Small intestine (tissue), 7 donors: Measurements from ENCODE around the gene ADAMTS3. TPM values are rescaled to one million over a fixed set of nuclear protein-coding genes. Genes with fewer than 3 reads are reported as not detected.

Experiments
- DNase-seq, 2 donors: peaks; one replicate each; pipeline versions ENCODE4 v3.0.0 to v3.0.0-alpha.2; 2013
- FAIRE-seq: peaks from 2 replicates; lab custom pipeline; 2012; peaks lifted over from hg19 to GRCh38; lab: Jason Lieb, UNC
- H3K27ac ChIP-seq, 3 donors: one replicate each; pipeline ENCODE4 v1.5.1; 2013; ENCODE audit warnings: low read length in 2 of 3, mild to moderate bottlenecking in 2 of 3, control low read depth in 1 of 3, inconsistent platforms in 1 of 3, low read depth in 1 of 3, moderate library complexity in 1 of 3
- H3K27me3 ChIP-seq, 3 donors: one replicate each; pipeline ENCODE4 v1.6.1; 2013; ENCODE audit warnings: low read length in 3 of 3, inconsistent platforms in 1 of 3; ENCODE audit not compliant: control insufficient read depth in 3 of 3, insufficient read depth in 3 of 3
- H3K36me3 ChIP-seq, 3 donors: one replicate each; pipeline ENCODE4 v1.6.1; 2013; ENCODE audit warnings: low read length in 3 of 3, inconsistent platforms in 1 of 3, low read depth in 1 of 3, mild to moderate bottlenecking in 1 of 3, moderate library complexity in 1 of 3; ENCODE audit not compliant: control insufficient read depth in 3 of 3, insufficient read depth in 2 of 3
- H3K4me1 ChIP-seq, 3 donors: one replicate each; pipeline ENCODE4 v1.6.1; 2013; ENCODE audit warnings: low read length in 2 of 3, inconsistent platforms in 1 of 3, low read depth in 1 of 3, mild to moderate bottlenecking in 1 of 3, moderate library complexity in 1 of 3; ENCODE audit not compliant: control insufficient read depth in 3 of 3, insufficient read depth in 2 of 3
- H3K4me3 ChIP-seq, 3 donors: one replicate each; pipeline ENCODE4 v1.5.1; 2013; ENCODE audit warnings: low read length in 3 of 3, control low read depth in 1 of 3, inconsistent platforms in 1 of 3, low read depth in 1 of 3, mild to moderate bottlenecking in 1 of 3, moderate library complexity in 1 of 3
- H3K9me3 ChIP-seq, 2 donors: one replicate each; pipeline ENCODE4 v1.6.1; 2013; ENCODE audit warnings: low read depth in 1 of 2, low read length in 1 of 2; ENCODE audit not compliant: control insufficient read depth in 2 of 2, insufficient read depth in 1 of 2
- WGBS, 3 donors: extraction: QIAGEN DNeasy Blood & Tissue Kit; methylation state at CpG; one replicate each; pipeline ENCODE4 v1.1.7; 2013; 5-methylcytosine and 5-hydroxymethylcytosine counted together
- polyA plus RNA-seq, 4 donors: library from polyadenylated mRNA; stranded (reverse) in 3 of 4; unstranded in 1 of 4; fragments of 200-250 nt in 3 of 4; fragments of 120-200 nt in 1 of 4; gene quantifications; one replicate each; pipeline versions ENCODE4 v1.2.1 to v1.2.3, GENCODE V29; 2013
- donor health status: healthy with polysubstance abuse.
- donor health status: control.
- donor health status: control.
- donor health status: Bipolar disorder and iron deficiency.
- donor health status: healthy.

ADAMTS3 gene
- polyA plus RNA-seq, 4 donors = 0.16 to 0.72 TPM; not detected in 2

DNA sequence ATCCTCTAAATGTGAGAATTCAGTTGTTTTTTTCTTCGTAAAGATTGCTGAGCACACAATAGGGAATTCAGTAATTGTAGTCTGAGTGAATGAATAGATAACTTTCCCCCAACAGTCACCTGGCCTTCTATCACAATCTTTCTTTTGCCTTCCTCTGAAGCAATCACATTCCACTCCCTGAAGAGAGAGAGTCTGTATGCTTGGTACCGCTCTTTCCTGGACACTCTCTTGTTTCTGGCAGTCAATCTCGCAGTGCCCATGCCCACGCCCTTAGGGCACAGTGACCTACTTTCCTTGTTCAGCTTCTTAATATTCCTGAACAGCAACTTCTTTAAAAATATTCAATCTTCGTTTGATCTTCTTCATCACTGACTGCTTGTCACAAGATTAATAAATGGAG lies 255.9 kb downstream of the ADAMTS3 start:
- no peak overlapping the region for H3K4me3 ChIP-seq
- no peaks in the 10 kb centered on the region for H3K27me3 ChIP-seq
- no peaks in the 10 kb centered on the region for H3K36me3 ChIP-seq
- no peak overlapping the region for H3K27ac ChIP-seq
- FAIRE-seq (no peak), DNase-seq (no peak)
- no peaks in the 10 kb centered on the region for H3K9me3 ChIP-seq
- 77 to 82% (median 79%) methylated on average over 5 of the region's 5 CpGs for WGBS, 3 donors
- H3K4me1 ChIP-seq = no peaks in the 10 kb centered on the region

DNA sequence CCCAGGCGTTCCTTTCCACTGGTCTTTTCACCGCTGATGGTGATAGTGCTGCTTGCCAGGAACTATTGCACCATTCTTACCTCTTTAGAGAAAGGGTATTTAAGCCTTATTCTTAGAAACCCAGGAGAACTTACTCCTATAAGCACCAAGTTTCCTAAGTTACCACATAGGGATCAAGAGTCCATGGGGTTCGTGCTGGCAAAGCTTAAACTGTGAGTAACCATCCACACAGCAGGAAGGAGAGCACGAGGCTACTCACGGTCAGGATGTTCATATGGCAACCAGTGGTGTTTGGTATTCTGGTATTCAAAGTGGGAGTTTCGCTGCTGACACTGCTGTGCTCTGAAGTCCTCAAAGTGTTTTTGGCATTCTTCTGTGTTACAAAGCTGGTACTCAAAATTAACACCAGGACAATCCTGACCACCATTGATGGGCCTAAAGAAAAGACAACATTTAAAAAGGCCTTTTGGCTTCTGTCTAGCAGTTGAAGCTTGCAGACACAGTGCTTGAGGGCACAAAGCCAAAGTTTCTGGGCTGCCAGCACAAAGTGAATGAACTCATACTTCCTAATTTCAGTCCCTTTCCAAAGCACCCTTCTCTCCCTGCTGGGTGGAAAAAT lies 256.9 kb downstream of the ADAMTS3 start:
- Histone ChIP-seq H3K4me1 (no peaks in the 10 kb centered on the region), H3K9me3 (no peaks in the 10 kb centered on the region), H3K36me3 (no peaks in the 10 kb centered on the region), H3K27me3 (no peaks in the 10 kb centered on the region), H3K4me3 (no peak overlapping the region), H3K27ac (peak overlapping the region in 1 of 3 donors; percentile 17)
- 48 to 64% (median 58%) methylated on average over 6 of the region's 6 CpGs for WGBS, 3 donors
- peak; percentile 5 to 7 for DNase-seq
- no peak for FAIRE-seq

DNA sequence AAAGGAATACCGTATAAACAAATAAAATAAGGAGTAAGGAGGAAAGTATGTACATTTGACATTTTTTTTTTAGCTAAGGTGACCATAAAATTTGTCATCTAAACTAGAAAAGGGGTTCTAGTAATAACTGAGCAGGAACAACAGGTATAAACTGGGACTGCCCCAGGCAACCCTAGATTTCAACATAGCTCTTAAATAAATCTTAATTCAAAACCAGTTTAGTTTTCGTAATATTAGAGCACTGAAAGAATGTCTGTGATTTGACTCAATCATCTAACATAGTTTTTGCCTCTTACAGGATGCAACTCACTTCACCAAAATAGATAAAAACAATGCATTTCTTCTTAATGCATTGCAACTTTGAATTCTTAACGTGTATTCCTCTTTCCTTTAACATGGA lies 257.7 kb downstream of the ADAMTS3 start:
- Histone ChIP-seq H3K27me3 (no peaks in the 10 kb centered on the region), H3K4me1 (no peaks in the 10 kb centered on the region), H3K9me3 (no peaks in the 10 kb centered on the region), H3K4me3 (no peak overlapping the region), H3K27ac (no peak overlapping the region), H3K36me3 (no peaks in the 10 kb centered on the region)
- no peak for DNase-seq
- 86 to 89% (median 86%) methylated on average over 3 of the region's 3 CpGs for WGBS, 3 donors
- FAIRE-seq = no peak

DNA sequence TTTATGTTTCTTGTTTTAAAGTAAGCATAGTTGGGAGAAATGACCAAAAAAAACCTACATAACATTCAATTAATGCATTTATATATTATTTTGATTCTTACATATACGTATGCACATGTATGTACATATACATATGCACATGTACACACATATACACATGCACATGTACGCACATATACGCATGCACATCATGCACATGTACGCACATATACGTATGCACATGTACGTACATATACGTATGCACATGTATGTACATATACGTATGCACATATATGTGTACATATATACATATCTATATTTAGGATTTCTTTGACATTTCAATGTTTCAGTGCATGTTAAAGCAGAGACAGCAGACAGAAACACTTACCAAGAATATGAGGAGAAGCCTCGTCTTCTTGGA lies 263.4 kb downstream of the ADAMTS3 start:
- H3K9me3 ChIP-seq = no peaks in the 10 kb centered on the region
- no peaks in the 10 kb centered on the region for H3K4me1 ChIP-seq
- WGBS, 3 donors = 95 to 96% (median 95%) methylated on average over 9 of the region's 9 CpGs
- H3K4me3 ChIP-seq = no peak overlapping the region
- DNase-seq (no peak), FAIRE-seq (no peak)
- H3K36me3 ChIP-seq = no peaks in the 10 kb centered on the region
- H3K27me3 ChIP-seq = no peaks in the 10 kb centered on the region
- H3K27ac ChIP-seq = no peak overlapping the region

DNA sequence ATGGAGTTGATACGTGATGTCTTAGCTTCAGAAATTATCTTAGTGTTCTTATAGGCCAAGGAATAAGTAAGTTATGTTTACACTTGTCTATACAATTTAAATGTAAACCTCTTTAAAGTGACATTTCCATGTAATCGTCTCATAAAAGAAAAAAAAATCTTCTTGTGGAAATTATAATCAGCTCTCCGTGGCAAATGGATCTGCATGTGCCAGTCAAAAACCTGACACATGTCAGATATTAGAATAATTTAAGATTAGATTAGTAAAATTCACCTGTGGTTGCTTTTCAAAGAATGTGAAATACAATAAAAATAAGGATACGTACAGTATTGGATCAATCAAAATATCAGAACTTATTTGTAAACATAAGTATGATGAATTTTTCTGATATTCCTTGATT lies 263.9 kb downstream of the ADAMTS3 start:
- FAIRE-seq (no peak), DNase-seq (no peak)
- Histone ChIP-seq H3K36me3 (no peaks in the 10 kb centered on the region), H3K27me3 (no peaks in the 10 kb centered on the region), H3K9me3 (no peaks in the 10 kb centered on the region), H3K4me1 (no peaks in the 10 kb centered on the region), H3K4me3 (no peak overlapping the region), H3K27ac (no peak overlapping the region)
- WGBS, 3 donors = 75 to 77% (median 76%) methylated on average over 4 of the region's 4 CpGs

DNA sequence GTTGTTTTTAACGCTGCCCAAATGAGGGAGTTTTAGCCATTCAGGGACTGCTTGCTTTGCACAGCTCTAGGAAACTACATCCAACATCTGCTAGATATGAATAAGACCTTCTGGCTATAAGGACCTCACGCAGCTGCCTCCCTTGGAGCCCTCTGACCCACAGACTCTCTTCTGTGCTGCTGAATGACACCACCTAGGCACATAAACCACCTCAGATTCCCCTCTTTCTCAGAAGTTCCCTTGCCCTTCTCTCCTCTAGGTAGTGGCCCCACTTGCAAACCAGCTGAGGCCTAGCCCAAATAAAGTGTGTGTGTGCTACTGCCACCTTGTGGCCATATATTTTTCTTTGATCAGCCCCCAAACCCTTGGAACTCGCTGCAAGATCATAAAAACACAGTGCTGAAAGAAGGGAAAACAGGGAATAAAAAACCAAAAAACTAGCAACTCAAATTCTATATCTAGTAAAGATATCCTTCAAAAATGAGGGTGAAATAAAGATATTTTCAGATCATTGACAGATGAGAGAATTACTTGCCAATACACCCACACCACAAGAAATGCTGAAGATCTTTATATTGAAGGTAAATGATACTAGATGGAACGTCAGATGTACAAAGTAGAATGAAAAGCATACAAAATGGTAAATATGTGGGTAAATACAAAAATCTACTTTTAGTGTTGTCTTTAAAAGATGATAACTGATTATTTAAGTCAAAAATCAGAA lies 265.9 kb downstream of the ADAMTS3 start:
- Histone ChIP-seq H3K36me3 (no peaks in the 10 kb centered on the region), H3K4me1 (no peaks in the 10 kb centered on the region), H3K27ac (no peak overlapping the region), H3K27me3 (no peaks in the 10 kb centered on the region), H3K9me3 (no peaks in the 10 kb centered on the region), H3K4me3 (no peak overlapping the region)
- WGBS, 3 donors = 60 to 70% (median 64%) methylated on average over 4 of the region's 4 CpGs
- peak; percentile 46 to 53 for DNase-seq
- no peak for FAIRE-seq

DNA sequence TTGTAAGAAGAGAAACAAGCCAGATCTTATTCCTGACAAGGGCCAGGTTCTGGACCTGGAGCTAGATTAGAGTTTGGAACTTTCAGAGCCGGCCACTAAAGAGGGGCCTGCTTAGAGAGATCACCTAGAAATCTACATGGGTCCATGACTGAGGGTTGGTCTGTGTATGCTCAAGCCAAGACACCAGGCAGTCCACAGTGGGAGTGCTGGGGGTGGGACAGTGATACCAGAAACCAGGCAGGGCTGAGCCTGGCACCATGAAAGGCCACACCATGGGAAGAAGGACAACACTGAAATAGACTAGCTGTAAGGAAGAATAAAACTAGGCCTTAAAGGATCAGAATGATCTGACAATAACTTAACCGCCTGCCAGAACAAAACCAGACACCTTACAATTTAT lies 267.3 kb downstream of the ADAMTS3 start:
- Histone ChIP-seq H3K27me3 (no peaks in the 10 kb centered on the region), H3K27ac (no peak overlapping the region), H3K4me1 (no peaks in the 10 kb centered on the region), H3K4me3 (no peak overlapping the region), H3K36me3 (no peaks in the 10 kb centered on the region), H3K9me3 (no peaks in the 10 kb centered on the region)
- WGBS, 3 donors = 91 to 96% (median 93%) methylated on average over 2 of the region's 2 CpGs
- FAIRE-seq = no peak
- DNase-seq = no peak

DNA sequence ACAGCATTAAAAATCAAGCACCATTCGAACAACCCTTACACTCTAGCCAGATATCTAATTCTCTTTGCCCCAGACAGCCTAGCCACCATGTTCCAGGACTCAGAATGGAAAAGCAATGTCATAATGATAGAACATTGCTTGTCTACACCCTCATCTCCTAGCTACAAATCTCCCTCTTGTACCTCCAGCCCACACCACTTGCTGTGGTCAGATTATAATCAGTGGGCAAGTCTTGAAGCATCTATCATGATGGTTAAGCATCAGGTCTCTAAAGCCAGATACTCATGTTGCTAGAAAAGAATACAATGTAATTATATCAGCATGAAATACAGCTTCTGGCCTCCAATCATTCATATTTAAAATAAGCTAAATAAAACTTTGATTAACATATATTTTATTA lies 268.9 kb downstream of the ADAMTS3 start:
- H3K27ac ChIP-seq = no peak overlapping the region
- DNase-seq (no peak), FAIRE-seq (no peak)
- H3K4me3 ChIP-seq = no peak overlapping the region
- no peaks in the 10 kb centered on the region for H3K36me3 ChIP-seq
- H3K9me3 ChIP-seq = no peaks in the 10 kb centered on the region
- no peaks in the 10 kb centered on the region for H3K4me1 ChIP-seq
- WGBS, 3 donors = 74 to 82% (median 80%) methylated on average over 1 of the region's 1 CpG
- H3K27me3 ChIP-seq = no peaks in the 10 kb centered on the region
